ENCODE results near the gene SLU7.

Gene SLU7

GRCh38 chr5:160367261-160367660 is 51.6 kb downstream of the SLU7 start:
- no peak for DNase-seq (ENCODE audit: low spot score)

- no peak for DNase-seq (ENCODE audit: low spot score)
Observed at GRCh38 chr5:160366230-160366629, 52.7 kb downstream of the SLU7 start.

GRCh38 chr5:160363660-160364395 is 55.1 kb downstream of the SLU7 start:
- no peak for DNase-seq (ENCODE audit: low spot score)

GRCh38 chr5:160363211-160363610 is 55.7 kb downstream of the SLU7 start:
- DNase-seq (ENCODE audit: low spot score): no peak

GRCh38 chr5:160361624-160362228 is 57.2 kb downstream of the SLU7 start:
- DNase-seq (ENCODE audit: low spot score): no peak

GRCh38 chr5:160360310-160360709 is 58.6 kb downstream of the SLU7 start:
- DNase-seq (ENCODE audit: low spot score): no peak

GRCh38 chr5:160359816-160360215 is 59.1 kb downstream of the SLU7 start:
- DNase-seq (ENCODE audit: low spot score): no peak

GRCh38 chr5:160359242-160359641 is 59.6 kb downstream of the SLU7 start:
- DNase-seq (ENCODE audit: low spot score): no peak

GRCh38 chr5:160357861-160358411 is 60.9 kb downstream of the SLU7 start:
- no peak for DNase-seq (ENCODE audit: low spot score)

GRCh38 chr5:160357394-160357793 is 61.5 kb downstream of the SLU7 start:
- DNase-seq (ENCODE audit: low spot score): no peak

- no peak for DNase-seq (ENCODE audit: low spot score)
Observed at GRCh38 chr5:160356550-160357347, 62.1 kb downstream of the SLU7 start.

- no peak for DNase-seq (ENCODE audit: low spot score)
Observed at GRCh38 chr5:160354666-160355065, 64.2 kb downstream of the SLU7 start.

GRCh38 chr5:160353379-160353778 is 65.5 kb downstream of the SLU7 start:
- DNase-seq (ENCODE audit: low spot score): peak; percentile 68

GRCh38 chr5:160352308-160352707 is 66.6 kb downstream of the SLU7 start:
- no peak for DNase-seq (ENCODE audit: low spot score)
